ENCODE data around the gene ENPP1.

Gene ENPP1

GRCh38 chr6:131825946-131826345 lies 18.1 kb downstream of the ENPP1 start:
- Histone ChIP-seq H3K9me3 (ENCODE audit: control insufficient read depth in 2 of 2, low read length in 2 of 2) (no peaks in the 10 kb centered on the region), H3K27me3 (ENCODE audit: control insufficient read depth in 2 of 2, insufficient read depth in 2 of 2, low read length in 2 of 2) (peaks cover 0 to under 1% of the 10 kb centered on the region in 2 donors), H3K9ac (ENCODE audit: low read depth in 1 of 2, low read length in 2 of 2) (no peak overlapping the region), H3K4me1 (ENCODE audit: control insufficient read depth in 2 of 2, insufficient read depth in 2 of 2, low read length in 2 of 2) (no peaks in the 10 kb centered on the region), H3K4me3 (ENCODE audit: low read length in 2 of 2) (no peak overlapping the region), H3K27ac (ENCODE audit: low read depth in 2 of 2, low read length in 2 of 2) (no peak overlapping the region), H3K36me3 (ENCODE audit: control insufficient read depth in 2 of 2, insufficient read depth in 2 of 2, low read length in 2 of 2) (no peaks in the 10 kb centered on the region)

GRCh38 chr6:131828080-131828479 lies 20.3 kb downstream of the ENPP1 start:
- Histone ChIP-seq H3K9me3 (ENCODE audit: control insufficient read depth in 2 of 2, low read length in 2 of 2) (no peaks in the 10 kb centered on the region), H3K4me1 (ENCODE audit: control insufficient read depth in 2 of 2, insufficient read depth in 2 of 2, low read length in 2 of 2) (no peaks in the 10 kb centered on the region), H3K4me3 (ENCODE audit: low read length in 2 of 2) (no peak overlapping the region), H3K36me3 (ENCODE audit: control insufficient read depth in 2 of 2, insufficient read depth in 2 of 2, low read length in 2 of 2) (no peaks in the 10 kb centered on the region), H3K27ac (ENCODE audit: low read depth in 2 of 2, low read length in 2 of 2) (no peak overlapping the region), H3K27me3 (ENCODE audit: control insufficient read depth in 2 of 2, insufficient read depth in 2 of 2, low read length in 2 of 2) (no peaks in the 10 kb centered on the region), H3K9ac (ENCODE audit: low read depth in 1 of 2, low read length in 2 of 2) (no peak overlapping the region)

- Histone ChIP-seq H3K4me3 (ENCODE audit: low read length in 2 of 2) (no peak overlapping the region), H3K9me3 (ENCODE audit: control insufficient read depth in 2 of 2, low read length in 2 of 2) (no peaks in the 10 kb centered on the region), H3K27me3 (ENCODE audit: control insufficient read depth in 2 of 2, insufficient read depth in 2 of 2, low read length in 2 of 2) (no peaks in the 10 kb centered on the region), H3K27ac (ENCODE audit: low read depth in 2 of 2, low read length in 2 of 2) (no peak overlapping the region), H3K36me3 (ENCODE audit: control insufficient read depth in 2 of 2, insufficient read depth in 2 of 2, low read length in 2 of 2) (no peaks in the 10 kb centered on the region), H3K9ac (ENCODE audit: low read depth in 1 of 2, low read length in 2 of 2) (no peak overlapping the region), H3K4me1 (ENCODE audit: control insufficient read depth in 2 of 2, insufficient read depth in 2 of 2, low read length in 2 of 2) (no peaks in the 10 kb centered on the region)
These were observed 21.1 kb downstream of the ENPP1 start for GRCh38 chr6:131828951-131829350.

- Histone ChIP-seq H3K27me3 (ENCODE audit: control insufficient read depth in 2 of 2, insufficient read depth in 2 of 2, low read length in 2 of 2) (no peaks in the 10 kb centered on the region), H3K4me3 (ENCODE audit: low read length in 2 of 2) (no peak overlapping the region), H3K4me1 (ENCODE audit: control insufficient read depth in 2 of 2, insufficient read depth in 2 of 2, low read length in 2 of 2) (no peaks in the 10 kb centered on the region), H3K9me3 (ENCODE audit: control insufficient read depth in 2 of 2, low read length in 2 of 2) (no peaks in the 10 kb centered on the region), H3K27ac (ENCODE audit: low read depth in 2 of 2, low read length in 2 of 2) (no peak overlapping the region), H3K9ac (ENCODE audit: low read depth in 1 of 2, low read length in 2 of 2) (no peak overlapping the region), H3K36me3 (ENCODE audit: control insufficient read depth in 2 of 2, insufficient read depth in 2 of 2, low read length in 2 of 2) (no peaks in the 10 kb centered on the region)
These were observed 23.6 kb downstream of the ENPP1 start for GRCh38 chr6:131831392-131831791.

- H3K36me3 ChIP-seq (ENCODE audit: control insufficient read depth in 2 of 2, insufficient read depth in 2 of 2, low read length in 2 of 2), result no peaks in the 10 kb centered on the region
- H3K4me3 ChIP-seq (ENCODE audit: low read length in 2 of 2), result no peak overlapping the region
- H3K9me3 ChIP-seq (ENCODE audit: control insufficient read depth in 2 of 2, low read length in 2 of 2), result no peaks in the 10 kb centered on the region
- H3K27ac ChIP-seq (ENCODE audit: low read depth in 2 of 2, low read length in 2 of 2), result no peak overlapping the region
- H3K27me3 ChIP-seq (ENCODE audit: control insufficient read depth in 2 of 2, insufficient read depth in 2 of 2, low read length in 2 of 2), result no peaks in the 10 kb centered on the region
- no peaks in the 10 kb centered on the region for H3K4me1 ChIP-seq (ENCODE audit: control insufficient read depth in 2 of 2, insufficient read depth in 2 of 2, low read length in 2 of 2)
- H3K9ac ChIP-seq (ENCODE audit: low read depth in 1 of 2, low read length in 2 of 2), result no peak overlapping the region
These were observed 24.1 kb downstream of the ENPP1 start for GRCh38 chr6:131831886-131832285.

- Histone ChIP-seq H3K36me3 (ENCODE audit: control insufficient read depth in 2 of 2, insufficient read depth in 2 of 2, low read length in 2 of 2) (no peaks in the 10 kb centered on the region), H3K27me3 (ENCODE audit: control insufficient read depth in 2 of 2, insufficient read depth in 2 of 2, low read length in 2 of 2) (no peaks in the 10 kb centered on the region), H3K4me3 (ENCODE audit: low read length in 2 of 2) (no peak overlapping the region), H3K9me3 (ENCODE audit: control insufficient read depth in 2 of 2, low read length in 2 of 2) (no peaks in the 10 kb centered on the region), H3K9ac (ENCODE audit: low read depth in 1 of 2, low read length in 2 of 2) (no peak overlapping the region), H3K27ac (ENCODE audit: low read depth in 2 of 2, low read length in 2 of 2) (no peak overlapping the region), H3K4me1 (ENCODE audit: control insufficient read depth in 2 of 2, insufficient read depth in 2 of 2, low read length in 2 of 2) (no peaks in the 10 kb centered on the region)
These were observed 24.5 kb downstream of the ENPP1 start for GRCh38 chr6:131832363-131832762.

GRCh38 chr6:131838051-131838450 lies 30.2 kb downstream of the ENPP1 start:
- H3K36me3 ChIP-seq (ENCODE audit: control insufficient read depth in 2 of 2, insufficient read depth in 2 of 2, low read length in 2 of 2), result no peaks in the 10 kb centered on the region
- H3K9ac ChIP-seq (ENCODE audit: low read depth in 1 of 2, low read length in 2 of 2), result no peak overlapping the region
- no peaks in the 10 kb centered on the region for H3K9me3 ChIP-seq (ENCODE audit: control insufficient read depth in 2 of 2, low read length in 2 of 2)
- no peaks in the 10 kb centered on the region for H3K4me1 ChIP-seq (ENCODE audit: control insufficient read depth in 2 of 2, insufficient read depth in 2 of 2, low read length in 2 of 2)
- H3K27me3 ChIP-seq (ENCODE audit: control insufficient read depth in 2 of 2, insufficient read depth in 2 of 2, low read length in 2 of 2), result no peaks in the 10 kb centered on the region
- H3K27ac ChIP-seq (ENCODE audit: low read depth in 2 of 2, low read length in 2 of 2), result no peak overlapping the region
- no peak overlapping the region for H3K4me3 ChIP-seq (ENCODE audit: low read length in 2 of 2)

GRCh38 chr6:131839388-131839787 lies 31.6 kb downstream of the ENPP1 start:
- Histone ChIP-seq H3K9me3 (ENCODE audit: control insufficient read depth in 2 of 2, low read length in 2 of 2) (no peaks in the 10 kb centered on the region), H3K36me3 (ENCODE audit: control insufficient read depth in 2 of 2, insufficient read depth in 2 of 2, low read length in 2 of 2) (no peaks in the 10 kb centered on the region), H3K4me1 (ENCODE audit: control insufficient read depth in 2 of 2, insufficient read depth in 2 of 2, low read length in 2 of 2) (no peaks in the 10 kb centered on the region), H3K9ac (ENCODE audit: low read depth in 1 of 2, low read length in 2 of 2) (no peak overlapping the region), H3K27ac (ENCODE audit: low read depth in 2 of 2, low read length in 2 of 2) (no peak overlapping the region), H3K4me3 (ENCODE audit: low read length in 2 of 2) (no peak overlapping the region), H3K27me3 (ENCODE audit: control insufficient read depth in 2 of 2, insufficient read depth in 2 of 2, low read length in 2 of 2) (no peaks in the 10 kb centered on the region)

- no peak overlapping the region for H3K9ac ChIP-seq (ENCODE audit: low read depth in 1 of 2, low read length in 2 of 2)
- no peaks in the 10 kb centered on the region for H3K4me1 ChIP-seq (ENCODE audit: control insufficient read depth in 2 of 2, insufficient read depth in 2 of 2, low read length in 2 of 2)
- no peaks in the 10 kb centered on the region for H3K27me3 ChIP-seq (ENCODE audit: control insufficient read depth in 2 of 2, insufficient read depth in 2 of 2, low read length in 2 of 2)
- H3K9me3 ChIP-seq (ENCODE audit: control insufficient read depth in 2 of 2, low read length in 2 of 2), result no peaks in the 10 kb centered on the region
- H3K27ac ChIP-seq (ENCODE audit: low read depth in 2 of 2, low read length in 2 of 2), result no peak overlapping the region
- H3K4me3 ChIP-seq (ENCODE audit: low read length in 2 of 2), result no peak overlapping the region
- H3K36me3 ChIP-seq (ENCODE audit: control insufficient read depth in 2 of 2, insufficient read depth in 2 of 2, low read length in 2 of 2), result no peaks in the 10 kb centered on the region
These were observed 32.6 kb downstream of the ENPP1 start for GRCh38 chr6:131840441-131840840.

- Histone ChIP-seq H3K4me1 (ENCODE audit: control insufficient read depth in 2 of 2, insufficient read depth in 2 of 2, low read length in 2 of 2) (no peaks in the 10 kb centered on the region), H3K36me3 (ENCODE audit: control insufficient read depth in 2 of 2, insufficient read depth in 2 of 2, low read length in 2 of 2) (no peaks in the 10 kb centered on the region), H3K9ac (ENCODE audit: low read depth in 1 of 2, low read length in 2 of 2) (no peak overlapping the region), H3K27me3 (ENCODE audit: control insufficient read depth in 2 of 2, insufficient read depth in 2 of 2, low read length in 2 of 2) (no peaks in the 10 kb centered on the region), H3K9me3 (ENCODE audit: control insufficient read depth in 2 of 2, low read length in 2 of 2) (no peaks in the 10 kb centered on the region), H3K4me3 (ENCODE audit: low read length in 2 of 2) (no peak overlapping the region), H3K27ac (ENCODE audit: low read depth in 2 of 2, low read length in 2 of 2) (no peak overlapping the region)
These were observed 33.2 kb downstream of the ENPP1 start for GRCh38 chr6:131840936-131841583.

- no peak overlapping the region for H3K27ac ChIP-seq (ENCODE audit: low read depth in 2 of 2, low read length in 2 of 2)
- H3K4me1 ChIP-seq (ENCODE audit: control insufficient read depth in 2 of 2, insufficient read depth in 2 of 2, low read length in 2 of 2), result no peaks in the 10 kb centered on the region
- no peak overlapping the region for H3K9ac ChIP-seq (ENCODE audit: low read depth in 1 of 2, low read length in 2 of 2)
- H3K36me3 ChIP-seq (ENCODE audit: control insufficient read depth in 2 of 2, insufficient read depth in 2 of 2, low read length in 2 of 2), result no peaks in the 10 kb centered on the region
- no peaks in the 10 kb centered on the region for H3K9me3 ChIP-seq (ENCODE audit: control insufficient read depth in 2 of 2, low read length in 2 of 2)
- no peaks in the 10 kb centered on the region for H3K27me3 ChIP-seq (ENCODE audit: control insufficient read depth in 2 of 2, insufficient read depth in 2 of 2, low read length in 2 of 2)
- no peak overlapping the region for H3K4me3 ChIP-seq (ENCODE audit: low read length in 2 of 2)
These were observed 35.9 kb downstream of the ENPP1 start for GRCh38 chr6:131843768-131844167.
